H1 (cell line): ENCODE results near the gene DELE1. TPM values are rescaled to one million over a fixed set of nuclear protein-coding genes. Genes with fewer than 3 reads are reported as not detected.

Experiments used
- CTCF ChIA-PET: fragments of 300-600 bp; sonication (Branson Sonifier 250); formaldehyde crosslinking; loops from one replicate; lab custom pipeline; 2021; ENCODE audit not compliant: partially characterized antibody; lab: Charles Lee
- POLR2A ChIA-PET: fragments of 300-600 bp; sonication (Branson Sonifier 250); formaldehyde crosslinking; loops from one replicate; lab custom pipeline; 2021; ENCODE audit warnings: inconsistent platforms; ENCODE audit not compliant: partially characterized antibody; lab: Charles Lee
- DNase-seq, 2 experiments: peaks; one replicate each; pipeline versions ENCODE4 v3.0.0 to v3.0.0-alpha.2; 2010 to 2022; ENCODE audit warnings: low spot score in 2 of 2, low read depth in 1 of 2, mixed read lengths in 1 of 2
- FAIRE-seq: peaks from 2 replicates; lab custom pipeline; 2011; peaks lifted over from hg19 to GRCh38; lab: Jason Lieb, UNC
- H2AFZ ChIP-seq: 2 replicates; pipeline ENCODE4 v1.8.1; 2012; ENCODE audit warnings: low read length, inconsistent platforms
- H2AK5ac ChIP-seq: 2 replicates; pipeline ENCODE4 v1.6.1; 2013; ENCODE audit warnings: low read depth, low read length
- H2BK120ac ChIP-seq: replicated peaks from 2 replicates; pipeline ENCODE3; 2013; ENCODE audit warnings: low read depth, low read length, inconsistent platforms
- H2BK12ac ChIP-seq: 2 replicates; pipeline ENCODE4 v1.6.1; 2013; ENCODE audit warnings: low read depth, low read length
- H2BK15ac ChIP-seq: 2 replicates; pipeline ENCODE4 v1.6.1; 2013; ENCODE audit warnings: low read length
- H2BK20ac ChIP-seq: 2 replicates; pipeline ENCODE4 v1.6.1; 2013; ENCODE audit warnings: low read length
- H2BK5ac ChIP-seq: 2 replicates; pipeline ENCODE4 v1.6.1; 2013; ENCODE audit warnings: low read depth, low read length
- H3K14ac ChIP-seq: 2 replicates; pipeline ENCODE4 v1.6.1; 2013; ENCODE audit warnings: inconsistent platforms; ENCODE audit not compliant: insufficient read length
- H3K18ac ChIP-seq: 2 replicates; pipeline ENCODE4 v1.6.1; 2013; ENCODE audit warnings: low read length; ENCODE audit errors: extremely low read depth
- H3K23ac ChIP-seq: 2 replicates; pipeline ENCODE4 v1.6.1; 2013; ENCODE audit warnings: inconsistent platforms; ENCODE audit not compliant: insufficient read length
- H3K23me2 ChIP-seq: 2 replicates; pipeline ENCODE4 v1.6.1; 2013; ENCODE audit warnings: low read depth, low read length
- H3K27ac ChIP-seq: 2 replicates; pipeline ENCODE4 v1.6.1; 2011; ENCODE audit warnings: low read depth, low read length, inconsistent platforms
- H3K27me3 ChIP-seq, 4 experiments: replicated peaks in 1 of 4; 1 replicate in 1 of 4; 2 replicates in 3 of 4; pipeline versions ENCODE4 v1.6.1 to v1.8.1; 2011 to 2013; ENCODE audit warnings: low read length in 3 of 4, mild to moderate bottlenecking in 3 of 4, inconsistent platforms in 2 of 4, mixed read lengths in 2 of 4, moderate library complexity in 1 of 4; ENCODE audit not compliant: control insufficient read depth in 3 of 4, insufficient read depth in 3 of 4; ENCODE audit errors: extremely low read depth in 1 of 4
- H3K36me3 ChIP-seq, 4 experiments: 2 replicates each; pipeline versions ENCODE4 v1.6.1 to v1.8.1; 2011 to 2013; ENCODE audit warnings: mild to moderate bottlenecking in 4 of 4, low read length in 3 of 4, moderate library complexity in 2 of 4, control low read depth in 1 of 4, inconsistent platforms in 1 of 4; ENCODE audit not compliant: insufficient read depth in 4 of 4, control insufficient read depth in 2 of 4
- H3K4ac ChIP-seq: replicated peaks from 2 replicates; pipeline ENCODE3; 2013; ENCODE audit warnings: low read length, low read depth, mixed read lengths, inconsistent platforms; ENCODE audit not compliant: insufficient read length
- H3K4me1 ChIP-seq, 4 experiments: replicated peaks in 1 of 4; 1 replicate in 1 of 4; 2 replicates in 3 of 4; pipeline versions ENCODE4 v1.6.1 to v1.8.1; 2011 to 2013; ENCODE audit warnings: low read length in 3 of 4, inconsistent platforms in 2 of 4, mixed read lengths in 1 of 4; ENCODE audit not compliant: insufficient read depth in 4 of 4, control insufficient read depth in 3 of 4
- H3K4me2 ChIP-seq, 2 experiments: 2 replicates each; pipeline versions ENCODE4 v1.6.1 to v1.8.1; 2011 to 2013; ENCODE audit warnings: low read depth in 2 of 2, low read length in 2 of 2, control low read depth in 1 of 2, inconsistent platforms in 1 of 2, mild to moderate bottlenecking in 1 of 2; ENCODE audit not compliant: insufficient read depth in 1 of 2
- H3K4me3 ChIP-seq, 4 experiments: fragments of 200-600, 300-600 bp in 1 of 4; sonication (generic), shearing (Covaris generic), sonication (Bioruptor Twin) in 1 of 4; 2 replicates each; pipeline versions ENCODE4 v1.5.1 to v1.8.1; 2011 to 2016; ENCODE audit warnings: low read length in 4 of 4, low read depth in 3 of 4, control low read depth in 2 of 4, inconsistent platforms in 2 of 4, mild to moderate bottlenecking in 2 of 4, mixed read lengths in 1 of 4, moderate library complexity in 1 of 4; ENCODE audit not compliant: insufficient read depth in 2 of 4; ENCODE audit errors: extremely low read depth in 1 of 4
- H3K56ac ChIP-seq: replicated peaks from 2 replicates; pipeline ENCODE3; 2013; ENCODE audit warnings: low read depth, mild to moderate bottlenecking, mixed read lengths, low read length, inconsistent platforms; ENCODE audit not compliant: insufficient read length
- H3K79me1 ChIP-seq: 2 replicates; pipeline ENCODE4 v1.6.1; 2013; ENCODE audit warnings: low read depth, low read length, control low read depth
- H3K79me2 ChIP-seq, 2 experiments: 2 replicates each; pipeline versions ENCODE4 v1.6.1 to v1.8.1; 2012 to 2013; ENCODE audit warnings: low read length in 2 of 2, mild to moderate bottlenecking in 2 of 2, inconsistent platforms in 1 of 2; ENCODE audit not compliant: insufficient read depth in 2 of 2, control insufficient read depth in 1 of 2
- H3K9ac ChIP-seq, 4 experiments: replicated peaks in 1 of 4; 1 replicate in 1 of 4; 2 replicates in 3 of 4; pipeline versions ENCODE4 v1.6.1 to v1.8.1; 2011 to 2013; ENCODE audit warnings: low read depth in 3 of 4, low read length in 3 of 4, control low read depth in 2 of 4, mild to moderate bottlenecking in 2 of 4, moderate library complexity in 2 of 4, inconsistent platforms in 1 of 4; ENCODE audit errors: extremely low read depth in 1 of 4
- H3K9me3 ChIP-seq, 2 experiments: 2 replicates each; pipeline versions ENCODE4 v1.6.1 to v1.8.1; 2012 to 2013; ENCODE audit warnings: mild to moderate bottlenecking in 2 of 2, moderate library complexity in 2 of 2, control low read depth in 1 of 2, inconsistent platforms in 1 of 2, low read depth in 1 of 2, low read length in 1 of 2, mixed read lengths in 1 of 2; ENCODE audit not compliant: insufficient read depth in 2 of 2
- H4K20me1 ChIP-seq, 2 experiments: replicated peaks in 1 of 2; 2 replicates each; pipeline versions ENCODE3 to v1.8.1; 2011 to 2013; ENCODE audit warnings: inconsistent platforms in 2 of 2, low read length in 2 of 2, mild to moderate bottlenecking in 1 of 2; ENCODE audit not compliant: insufficient read depth in 2 of 2, control insufficient read depth in 1 of 2
- H4K5ac ChIP-seq: 2 replicates; pipeline ENCODE4 v1.6.1; 2013; ENCODE audit warnings: low read length, low read depth, mixed read lengths, inconsistent platforms; ENCODE audit not compliant: insufficient read length
- H4K8ac ChIP-seq: 2 replicates; pipeline ENCODE4 v1.8.0; 2013; ENCODE audit warnings: mild to moderate bottlenecking, moderate library complexity, low read length, inconsistent platforms; ENCODE audit not compliant: insufficient read depth; ENCODE audit errors: extremely low read depth
- H4K91ac ChIP-seq: replicated peaks from 2 replicates; pipeline ENCODE3; 2013; ENCODE audit warnings: low read length, mixed read lengths, inconsistent platforms; ENCODE audit not compliant: insufficient read length
- ASH2L ChIP-seq: fragments of 200-600, 300-600 bp; sonication (generic); IDR thresholded peaks from one replicate; pipeline ENCODE4 v1.7.1; 2017; ENCODE audit warnings: low read length
- BACH1 ChIP-seq: IDR thresholded peaks from 2 replicates; pipeline ENCODE4 v1.6.1; 2012; ENCODE audit warnings: low read length, improper control_type of control experiment
- BCL11A ChIP-seq, 2 experiments: IDR thresholded peaks; one replicate each; pipeline ENCODE4 v1.6.1; 2011; ENCODE audit warnings: low read depth in 2 of 2, low read length in 2 of 2, mild to moderate bottlenecking in 2 of 2
- CHD1 ChIP-seq: IDR thresholded peaks from 2 replicates; pipeline ENCODE4 v1.6.1; 2012; ENCODE audit warnings: low read depth, low read length, improper control_type of control experiment
- CTBP2 ChIP-seq: IDR thresholded peaks from 2 replicates; pipeline ENCODE4 v1.7.0; 2011; ENCODE audit warnings: borderline replicate concordance, mild to moderate bottlenecking, moderate library complexity, mixed read lengths, low read length; ENCODE audit not compliant: insufficient read depth, insufficient read length
- EZH2 ChIP-seq: fragments of 200-600 bp; sonication (generic); IDR thresholded peaks from 2 replicates; pipeline ENCODE4 v1.7.1; 2012; ENCODE audit warnings: low read depth, mild to moderate bottlenecking, moderate library complexity, low read length, inconsistent platforms; ENCODE audit not compliant: severe bottlenecking
- KDM1A ChIP-seq: fragments of 200-600, 300-600 bp; sonication (generic); IDR thresholded peaks from 2 replicates; pipeline ENCODE4 v1.7.1; 2016; ENCODE audit warnings: mild to moderate bottlenecking, low read length, borderline replicate concordance
- POLR2A ChIP-seq, 2 experiments: IDR thresholded peaks; 1 replicate in 1 of 2; 2 replicates in 1 of 2; pipeline ENCODE4 v1.6.1; 2011; ENCODE audit warnings: low read depth in 2 of 2, low read length in 2 of 2, mild to moderate bottlenecking in 2 of 2; ENCODE audit errors: control extremely low read depth in 1 of 2
- RAD21 ChIP-seq, 2 experiments: IDR thresholded peaks in 1 of 2; conservative IDR thresholded peaks in 1 of 2; 2 replicates each; pipeline ENCODE4 v1.6.1; 2011; ENCODE audit warnings: low read depth in 2 of 2, low read length in 2 of 2, improper control_type of control experiment in 1 of 2, inconsistent platforms in 1 of 2, mild to moderate bottlenecking in 1 of 2, moderate library complexity in 1 of 2
- RBBP5 ChIP-seq: IDR thresholded peaks from 2 replicates; pipeline ENCODE4 v1.7.1; 2012; ENCODE audit warnings: low read depth, mild to moderate bottlenecking, inconsistent platforms, low read length, moderate library complexity, borderline replicate concordance
- RNF2 ChIP-seq: fragments of 200-900, 300-1000 bp; sonication (generic); IDR thresholded peaks from 2 replicates; pipeline ENCODE4 v1.7.1; 2016; ENCODE audit warnings: borderline replicate concordance, low read depth, mild to moderate bottlenecking, antibody characterized with exemption, low read length; ENCODE audit not compliant: poor library complexity, severe bottlenecking; ENCODE audit errors: missing control alignments
- TCF12 ChIP-seq: IDR thresholded peaks from 2 replicates; pipeline ENCODE4 v1.6.1; 2011; ENCODE audit warnings: low read depth, mild to moderate bottlenecking, low read length
- TEAD4 ChIP-seq: IDR thresholded peaks from 2 replicates; pipeline ENCODE4 v1.6.1; 2012; ENCODE audit warnings: low read depth, low read length, inconsistent platforms, mixed read lengths
- WGBS, 2 experiments: shearing (Covaris generic) in 1 of 2; methylation state at CpG; one replicate each; pipeline versions ENCODE4 v1.1.6 to v1.1.7; 2013 to 2015; ENCODE audit warnings: low lambda C conversion rate in 2 of 2, mixed read lengths in 2 of 2, inconsistent platforms in 1 of 2, low coverage in 1 of 2, missing lambda C conversion rate in 1 of 2; ENCODE audit not compliant: insufficient replicate concordance in 2 of 2, insufficient coverage in 1 of 2, insufficient read length in 1 of 2; ENCODE audit errors: extremely low coverage in 1 of 2, missing lambda C conversion rate in 1 of 2; 5-methylcytosine and 5-hydroxymethylcytosine counted together
- polyA plus RNA-seq, 7 experiments: library from polyadenylated mRNA; depleted of rRNA in 3 of 7; stranded (reverse) in 5 of 7; unstranded in 2 of 7; fragments of >200 nt in 5 of 7; fragments of 200-250 nt in 2 of 7; gene quantifications; 1 replicate in 5 of 7; 2 replicates in 1 of 7; 4 replicates in 1 of 7; pipeline versions ENCODE4 v1.2.1 to v1.2.3, GENCODE V29; 2011 to 2013; ENCODE audit warnings: missing spikeins in 2 of 7, mixed read lengths in 2 of 7
- total RNA-seq: library from RNA; stranded (reverse); fragmentation: NEBNext Ultra II Directional; extraction: Animal tissue kit (Norgen Biotek cat#: 25700); gene quantifications from 2 replicates; pipeline ENCODE4 v1.2.1, GENCODE V29; 2021

Gene DELE1
- total and polyA plus RNA-seq, 2 of the 8 experiments (the other 6 are each of a cell fraction or from before 2014, with no cell fraction given): 61.4 to 114 TPM

DNA sequence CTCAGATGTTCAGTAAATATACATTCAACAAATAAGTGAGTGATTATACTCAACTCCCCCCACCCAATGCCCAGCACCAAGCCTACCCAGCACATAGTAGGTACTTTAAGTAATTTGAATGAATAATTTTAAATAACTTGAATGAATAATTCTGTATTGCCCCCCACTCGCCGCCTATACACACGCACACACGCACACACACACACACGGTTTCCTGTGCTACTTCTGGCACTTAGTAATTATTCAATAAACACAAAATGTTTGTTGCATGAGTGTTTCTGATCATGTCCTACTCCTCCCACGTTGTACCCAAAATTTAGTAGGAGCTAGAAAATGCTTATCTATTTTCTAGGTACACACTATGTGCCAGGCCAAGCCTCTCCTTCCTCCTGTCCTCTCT lies 18.1 kb downstream of the DELE1 start:
- Histone ChIP-seq H3K9ac (no peak overlapping the region), H2BK5ac (no peak overlapping the region), H3K36me3 (peaks cover 7 to 25% (median 22%) of the 10 kb centered on the region in 4 experiments), H3K9me3 (no peaks in the 10 kb centered on the region), H3K79me1 (no peaks in the 10 kb centered on the region), H3K4me1 (peaks cover 0 to 10% (median 7%) of the 10 kb centered on the region in 4 experiments; a peak in 5 of 7 replicates), H4K5ac (no peak overlapping the region), H3K14ac (no peak overlapping the region), H3K4me2 (no peak overlapping the region), H2AK5ac (no peak overlapping the region), H3K23ac (no peak overlapping the region), H2BK12ac (no peak overlapping the region), H2BK15ac (no peak overlapping the region), H2BK20ac (no peak overlapping the region), H3K79me2 (no peaks in the 10 kb centered on the region), H3K4me3 (no peak overlapping the region), H3K27me3 (no peaks in the 10 kb centered on the region; a peak in 1 of 7 replicates), H3K18ac (no peak overlapping the region), H3K4ac (no peak overlapping the region), H4K91ac (no peak overlapping the region), H4K8ac (no peak overlapping the region), H3K27ac (no peak overlapping the region), H4K20me1 (peaks cover 0 to 2% of the 10 kb centered on the region in 2 experiments), H3K56ac (no peak overlapping the region), H3K23me2 (no peaks in the 10 kb centered on the region), H2AFZ (no peak overlapping the region), H2BK120ac (no peak overlapping the region)
- CTCF ChIA-PET: interaction anchor here (0.8 to 20.8 kb wide), 13 partner anchors 12 to 297 kb away, joined by 3 to 324 read pairs (median 7); partner anchors contain the start of genes PCDH12 and RNF14
- TF ChIP-seq RNF2: no peak
- TF ChIP-seq RBBP5: no peak
- TF ChIP-seq CTBP2: no peak
- no peak for TF ChIP-seq KDM1A
- no peak for TF ChIP-seq ASH2L
- TF ChIP-seq POLR2A (IDR thresholded peaks at IDR 0.05; ENCODE audit: control extremely low read depth in 1 of 2, low read depth in 2 of 2, low read length in 2 of 2): no peak
- no peak for TF ChIP-seq TCF12
- TF ChIP-seq BACH1: no peak
- TF ChIP-seq CHD1: no peak
- TF ChIP-seq RAD21 (IDR thresholded peaks at IDR 0.05 in 1 of 2, conservative IDR thresholded peaks at IDR 0.05 in 1 of 2; ENCODE audit: low read depth in 2 of 2, low read length in 2 of 2): no peak
- TF ChIP-seq TEAD4: no peak
- TF ChIP-seq EZH2: no peak
- TF ChIP-seq BCL11A (IDR thresholded peaks at IDR 0.05; ENCODE audit: low read depth in 2 of 2, low read length in 2 of 2): no peak
- FAIRE-seq (no peak), DNase-seq (no peak)
- POLR2A ChIA-PET: interaction anchor here (0.7 to 9.2 kb wide), 11 partner anchors 9 to 71 kb away, joined by 3 to 121 read pairs (median 4); partner anchors contain the start of genes DELE1, GNPDA1, PCDH12 and RNF14
- WGBS, 2 experiments: 97% methylated on average over 6 of the region's 6 CpGs; no CpG with 5 or more reads in 1 of the 2 experiments
